ENCODE measurements around the gene MIPEP. TPM values are rescaled to one million over a fixed set of nuclear protein-coding genes. Genes with fewer than 3 reads are reported as not detected.
"Not testable (repeated sequence)": the region's sequence is repeated elsewhere in the genome, so short reads cannot be mapped to it uniquely, and the experiment has no call there.

Gene MIPEP
- polyA plus RNA-seq, 1 donor (not counting 4 experiments of a cell fraction or from before 2014, with no cell fraction given), result 35.0 TPM

DNA sequence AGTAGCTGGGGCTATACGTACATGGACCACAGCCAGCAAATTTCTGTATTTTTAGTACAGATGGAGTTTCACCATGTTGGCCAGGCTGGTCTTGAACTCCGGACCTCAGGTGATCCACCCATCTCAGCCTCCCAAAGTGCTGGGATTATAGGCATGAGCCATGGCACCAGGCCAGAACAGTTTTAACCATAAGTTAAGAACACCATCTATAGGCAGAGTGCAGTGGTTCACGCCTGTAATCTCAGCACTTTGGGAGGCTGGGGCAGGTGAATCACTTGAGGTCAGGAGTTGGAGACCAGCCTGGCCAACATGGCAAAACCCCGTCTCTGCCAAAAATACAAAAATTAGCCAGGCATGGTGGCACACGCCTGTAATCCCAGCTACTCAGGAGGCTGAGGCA lies 143.1 kb downstream of the MIPEP start:
- H3K36me3 ChIP-seq (ENCODE audit: control insufficient read depth in 2 of 2, extremely low read depth in 1 of 2, insufficient read depth in 2 of 2, low read length in 2 of 2); H3K9me1 ChIP-seq (ENCODE audit: control insufficient read depth, extremely low read depth, insufficient read depth, low read length); H2AFZ ChIP-seq (ENCODE audit: control insufficient read depth, low read length); H3K4me3 ChIP-seq (ENCODE audit: control insufficient read depth in 2 of 3, extremely low read depth in 1 of 3, insufficient read depth in 2 of 3, low read depth in 1 of 3, low read length in 3 of 3); H3K27ac ChIP-seq (ENCODE audit: control insufficient read depth, insufficient read depth, low read length); H3K9ac ChIP-seq (ENCODE audit: control insufficient read depth, extremely low read depth, insufficient read depth, low read length); H3K79me2 ChIP-seq (ENCODE audit: control insufficient read depth, insufficient read depth, low read length); DNase-seq (ENCODE audit: low read depth, low spot score); dilution Hi-C loops (cut with MboI; ENCODE audit: extremely low pct_ligation_motif_present, low sequenced_read_pairs); FAIRE-seq; H3K27me3 ChIP-seq (ENCODE audit: control insufficient read depth, extremely low read depth, insufficient read depth, low read length); H4K20me1 ChIP-seq (ENCODE audit: control insufficient read depth, extremely low read depth, insufficient read depth, low read length); H3K9me3 ChIP-seq (ENCODE audit: control insufficient read depth, low read depth, low read length); H3K4me2 ChIP-seq (ENCODE audit: control insufficient read depth, extremely low read depth, insufficient read depth, low read depth, low read length): not testable (repeated sequence)
- H3K4me1 ChIP-seq (ENCODE audit: control insufficient read depth, extremely low read depth, insufficient read depth, low read length), result peaks cover 31% of the 10 kb centered on the region
- TF ChIP-seq, protein P1, sequence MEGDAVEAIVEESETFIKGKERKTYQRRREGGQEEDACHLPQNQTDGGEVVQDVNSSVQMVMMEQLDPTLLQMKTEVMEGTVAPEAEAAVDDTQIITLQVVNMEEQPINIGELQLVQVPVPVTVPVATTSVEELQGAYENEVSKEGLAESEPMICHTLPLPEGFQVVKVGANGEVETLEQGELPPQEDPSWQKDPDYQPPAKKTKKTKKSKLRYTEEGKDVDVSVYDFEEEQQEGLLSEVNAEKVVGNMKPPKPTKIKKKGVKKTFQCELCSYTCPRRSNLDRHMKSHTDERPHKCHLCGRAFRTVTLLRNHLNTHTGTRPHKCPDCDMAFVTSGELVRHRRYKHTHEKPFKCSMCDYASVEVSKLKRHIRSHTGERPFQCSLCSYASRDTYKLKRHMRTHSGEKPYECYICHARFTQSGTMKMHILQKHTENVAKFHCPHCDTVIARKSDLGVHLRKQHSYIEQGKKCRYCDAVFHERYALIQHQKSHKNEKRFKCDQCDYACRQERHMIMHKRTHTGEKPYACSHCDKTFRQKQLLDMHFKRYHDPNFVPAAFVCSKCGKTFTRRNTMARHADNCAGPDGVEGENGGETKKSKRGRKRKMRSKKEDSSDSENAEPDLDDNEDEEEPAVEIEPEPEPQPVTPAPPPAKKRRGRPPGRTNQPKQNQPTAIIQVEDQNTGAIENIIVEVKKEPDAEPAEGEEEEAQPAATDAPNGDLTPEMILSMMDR (optimal IDR thresholded peaks at IDR 0.05 in 1 of 3, IDR thresholded peaks at IDR 0.05 in 1 of 3, conservative IDR thresholded peaks at IDR 0.05 in 1 of 3; ENCODE audit: extremely low read depth in 1 of 3, insufficient read depth in 2 of 3, low read length in 3 of 3), result peak in 1 of 3 experiments; percentile 1

DNA sequence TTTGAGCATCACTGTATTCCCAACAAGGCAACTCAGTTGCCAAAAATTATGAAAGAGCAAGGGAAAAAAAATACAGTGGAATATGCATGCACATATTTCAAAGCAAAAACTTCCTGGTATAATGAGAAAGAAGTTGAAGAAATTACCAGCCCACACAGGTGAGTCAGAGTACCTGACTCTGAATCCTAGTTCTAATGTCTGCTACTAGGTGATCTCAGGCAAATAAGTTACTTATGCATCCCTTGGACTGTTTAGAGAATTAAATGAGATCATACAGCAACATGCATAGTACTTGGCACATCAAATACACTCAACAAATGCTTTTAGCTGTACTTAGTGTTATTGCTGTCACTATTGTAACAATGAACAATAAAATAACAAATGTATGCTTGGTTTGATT lies 144.9 kb downstream of the MIPEP start:
- Histone ChIP-seq H3K4me1 (ENCODE audit: control insufficient read depth, extremely low read depth, insufficient read depth, low read length) (peaks cover 32% of the 10 kb centered on the region), H3K36me3 (ENCODE audit: control insufficient read depth in 2 of 2, extremely low read depth in 1 of 2, insufficient read depth in 2 of 2, low read length in 2 of 2) (peaks cover 0 to 3% of the 10 kb centered on the region in 2 experiments), H3K79me2 (ENCODE audit: control insufficient read depth, insufficient read depth, low read length) (no peaks in the 10 kb centered on the region), H3K4me3 (ENCODE audit: control insufficient read depth in 2 of 3, extremely low read depth in 1 of 3, insufficient read depth in 2 of 3, low read depth in 1 of 3, low read length in 3 of 3) (no peak overlapping the region), H2AFZ (ENCODE audit: control insufficient read depth, low read length) (no peak overlapping the region), H3K9ac (ENCODE audit: control insufficient read depth, extremely low read depth, insufficient read depth, low read length) (no peak overlapping the region), H3K9me1 (ENCODE audit: control insufficient read depth, extremely low read depth, insufficient read depth, low read length) (no peaks in the 10 kb centered on the region), H3K9me3 (ENCODE audit: control insufficient read depth, low read depth, low read length) (no peaks in the 10 kb centered on the region), H3K27ac (ENCODE audit: control insufficient read depth, insufficient read depth, low read length) (no peak overlapping the region), H3K27me3 (ENCODE audit: control insufficient read depth, extremely low read depth, insufficient read depth, low read length) (no peaks in the 10 kb centered on the region), H3K4me2 (ENCODE audit: control insufficient read depth, extremely low read depth, insufficient read depth, low read depth, low read length) (peak overlapping the region; percentile 47), H4K20me1 (ENCODE audit: control insufficient read depth, extremely low read depth, insufficient read depth, low read length) (no peaks in the 10 kb centered on the region)
- no peak for DNase-seq (ENCODE audit: low read depth, low spot score)
- dilution Hi-C loops (cut with MboI; ENCODE audit: extremely low pct_ligation_motif_present, low sequenced_read_pairs), result no loop called here
- FAIRE-seq, result peak; percentile 56
- TF ChIP-seq, protein P1 (optimal IDR thresholded peaks at IDR 0.05 in 1 of 3, IDR thresholded peaks at IDR 0.05 in 1 of 3, conservative IDR thresholded peaks at IDR 0.05 in 1 of 3; ENCODE audit: extremely low read depth in 1 of 3, insufficient read depth in 2 of 3, low read length in 3 of 3), result no peak
- no peak for TF ChIP-seq EZH2 (IDR thresholded peaks at IDR 0.05; ENCODE audit: low read length)
